ENCODE measurements around the gene USP17L21.
"Not testable (repeated sequence)": the region's sequence is repeated elsewhere in the genome, so short reads cannot be mapped to it uniquely, and the experiment has no call there.

The USP17L21 gene, protein sequence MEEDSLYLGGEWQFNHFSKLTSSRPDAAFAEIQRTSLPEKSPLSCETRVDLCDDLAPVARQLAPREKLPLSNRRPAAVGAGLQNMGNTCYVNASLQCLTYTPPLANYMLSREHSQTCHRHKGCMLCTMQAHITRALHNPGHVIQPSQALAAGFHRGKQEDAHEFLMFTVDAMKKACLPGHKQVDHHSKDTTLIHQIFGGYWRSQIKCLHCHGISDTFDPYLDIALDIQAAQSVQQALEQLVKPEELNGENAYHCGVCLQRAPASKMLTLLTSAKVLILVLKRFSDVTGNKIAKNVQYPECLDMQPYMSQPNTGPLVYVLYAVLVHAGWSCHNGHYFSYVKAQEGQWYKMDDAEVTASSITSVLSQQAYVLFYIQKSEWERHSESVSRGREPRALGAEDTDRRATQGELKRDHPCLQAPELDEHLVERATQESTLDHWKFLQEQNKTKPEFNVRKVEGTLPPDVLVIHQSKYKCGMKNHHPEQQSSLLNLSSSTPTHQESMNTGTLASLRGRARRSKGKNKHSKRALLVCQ

GRCh38 chr4:9262572-9262971 lies at the start of gene USP17L21:
TSS of gene USP17L21 (plus strand) at chr4:9262872. CDS start at chr4:9262872, 0 bp downstream.
- DNase-seq = not testable (repeated sequence)

DNA sequence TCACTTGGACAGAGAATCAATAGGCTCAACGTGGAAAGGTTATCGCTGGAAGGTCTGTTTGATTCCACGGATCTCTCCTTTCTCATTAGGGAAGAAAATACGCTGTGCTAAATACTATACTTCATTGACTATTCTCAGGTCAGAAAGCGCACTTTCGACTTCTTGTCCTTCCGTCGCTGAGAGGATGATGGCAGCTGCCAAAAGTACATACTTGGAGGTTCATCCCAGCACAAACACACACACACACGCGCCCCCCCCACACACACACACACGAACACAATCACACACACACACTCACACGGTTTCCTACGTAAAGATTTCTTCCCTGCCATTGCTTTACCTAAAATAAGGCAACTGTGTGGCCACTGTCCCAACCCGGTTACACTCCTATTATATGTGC lies 48.0 kb upstream of the USP17L21 start:
- DNase-seq = not testable (repeated sequence)

- DNase-seq = not testable (repeated sequence)
Observed at GRCh38 chr4:9215105-9215504, 47.6 kb upstream of the USP17L21 start, which contains the start of gene USP17L11. TSS of gene USP17L11 (plus strand) at chr4:9215405. CDS start at chr4:9215405, 0 bp downstream.

- DNase-seq = not testable (repeated sequence)
Observed at GRCh38 chr4:9219852-9220251, 42.8 kb upstream of the USP17L21 start, which contains the start of gene USP17L12. TSS of gene USP17L12 (plus strand) at chr4:9220152. CDS start at chr4:9220152, 0 bp downstream.

DNA sequence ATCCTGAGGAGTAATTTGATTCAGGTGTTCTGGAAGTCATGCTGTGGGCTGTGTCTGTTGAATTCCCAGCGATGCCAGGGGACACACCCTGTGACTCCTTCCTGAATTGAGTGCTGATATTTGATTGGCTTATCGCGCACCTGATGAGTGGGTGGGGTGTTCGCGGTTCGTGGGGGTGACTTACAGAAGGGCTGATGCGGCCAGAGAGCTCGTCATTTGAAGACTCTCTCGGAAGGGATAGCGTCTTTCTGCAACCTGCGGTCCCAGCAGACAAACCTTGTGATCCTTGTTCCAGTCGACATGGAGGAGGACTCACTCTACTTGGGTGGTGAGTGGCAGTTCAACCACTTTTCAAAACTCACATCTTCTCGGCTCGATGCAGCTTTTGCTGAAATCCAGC lies 38.1 kb upstream of the USP17L21 start, which contains the start of gene USP17L13:
Gene USP17L13 (plus strand): TSS at position 301 of the 400 bp plus-strand sequence. CDS start 0 bp downstream, at position 301.
- DNase-seq = not testable (repeated sequence)

DNA sequence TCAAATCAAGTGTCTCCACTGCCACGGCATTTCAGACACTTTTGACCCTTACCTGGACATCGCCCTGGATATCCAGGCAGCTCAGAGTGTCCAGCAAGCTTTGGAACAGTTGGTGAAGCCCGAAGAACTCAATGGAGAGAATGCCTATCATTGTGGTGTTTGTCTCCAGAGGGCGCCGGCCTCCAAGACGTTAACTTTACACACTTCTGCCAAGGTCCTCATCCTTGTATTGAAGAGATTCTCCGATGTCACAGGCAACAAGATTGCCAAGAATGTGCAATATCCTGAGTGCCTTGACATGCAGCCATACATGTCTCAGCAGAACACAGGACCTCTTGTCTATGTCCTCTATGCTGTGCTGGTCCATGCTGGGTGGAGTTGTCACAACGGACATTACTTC lies 32.4 kb upstream of the USP17L21 start:
- DNase-seq = not testable (repeated sequence)

GRCh38 chr4:9234085-9234484 lies 28.6 kb upstream of the USP17L21 start, which contains the start of gene USP17L15:
TSS of gene USP17L15 (plus strand) at chr4:9234385. CDS start at chr4:9234385, 0 bp downstream.
- DNase-seq = not testable (repeated sequence)

GRCh38 chr4:9238461-9238860 lies 24.2 kb upstream of the USP17L21 start:
- not testable (repeated sequence) for DNase-seq

GRCh38 chr4:9243579-9243978 lies 19.1 kb upstream of the USP17L21 start, which contains the start of gene USP17L17:
TSS of gene USP17L17 (plus strand) at chr4:9243879. CDS start at chr4:9243879, 0 bp downstream.
- not testable (repeated sequence) for DNase-seq

DNA sequence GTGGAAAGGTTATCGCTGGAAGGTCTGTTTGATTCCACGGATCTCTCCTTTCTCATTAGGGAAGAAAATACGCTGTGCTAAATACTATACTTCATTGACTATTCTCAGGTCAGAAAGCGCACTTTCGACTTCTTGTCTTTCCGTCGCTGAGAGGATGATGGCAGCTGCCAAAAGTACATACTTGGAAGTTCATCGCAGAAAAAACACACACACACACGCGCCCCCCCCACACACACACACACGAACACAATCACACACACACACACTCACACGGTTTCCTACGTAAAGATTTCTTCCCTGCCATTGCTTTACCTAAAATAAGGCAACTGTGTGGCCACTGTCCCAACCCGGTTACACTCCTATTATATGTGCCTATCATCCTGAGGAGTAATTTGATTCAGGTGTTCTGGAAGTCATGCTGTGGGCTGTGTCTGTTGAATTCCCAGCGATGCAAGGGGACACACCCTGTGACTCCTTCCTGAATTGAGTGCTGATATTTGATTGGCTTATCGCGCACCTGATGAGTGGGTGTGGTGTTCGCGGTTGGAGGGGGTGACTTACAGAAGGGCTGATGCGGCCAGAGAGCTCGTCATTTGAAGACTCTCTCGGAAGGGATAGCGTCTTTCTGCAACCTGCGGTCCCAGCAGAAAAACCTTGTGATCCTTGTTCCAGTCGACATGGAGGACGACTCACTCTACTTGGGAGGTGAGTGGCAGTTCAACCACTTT lies 14.6 kb upstream of the USP17L21 start, which contains the start of gene USP17L18:
Gene USP17L18 (plus strand): TSS at position 678 of the 728 bp plus-strand sequence. CDS start 0 bp downstream, at position 678.
- not testable (repeated sequence) for DNase-seq

GRCh38 chr4:9253078-9253477 lies 9.6 kb upstream of the USP17L21 start, which contains the start of gene USP17L19:
TSS of gene USP17L19 (plus strand) at chr4:9253378. CDS start at chr4:9253378, 0 bp downstream.
- not testable (repeated sequence) for DNase-seq

DNA sequence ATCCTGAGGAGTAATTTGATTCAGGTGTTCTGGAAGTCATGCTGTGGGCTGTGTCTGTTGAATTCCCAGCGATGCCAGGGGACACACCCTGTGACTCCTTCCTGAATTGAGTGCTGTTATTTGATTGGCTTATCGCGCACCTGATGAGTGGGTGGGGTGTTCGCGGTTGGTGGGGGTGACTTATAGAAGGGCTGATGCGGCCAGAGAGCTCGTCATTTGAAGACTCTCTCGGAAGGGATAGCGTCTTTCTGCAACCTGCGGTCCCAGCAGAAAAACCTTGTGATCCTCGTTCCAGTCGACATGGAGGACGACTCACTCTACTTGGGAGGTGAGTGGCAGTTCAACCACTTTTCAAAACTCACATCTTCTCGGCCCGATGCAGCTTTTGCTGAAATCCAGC lies 4.8 kb upstream of the USP17L21 start, which contains the start of gene USP17L20:
Gene USP17L20 (plus strand): TSS at position 301 of the 400 bp plus-strand sequence. CDS start 0 bp downstream, at position 301.
- DNase-seq = not testable (repeated sequence)

DNA sequence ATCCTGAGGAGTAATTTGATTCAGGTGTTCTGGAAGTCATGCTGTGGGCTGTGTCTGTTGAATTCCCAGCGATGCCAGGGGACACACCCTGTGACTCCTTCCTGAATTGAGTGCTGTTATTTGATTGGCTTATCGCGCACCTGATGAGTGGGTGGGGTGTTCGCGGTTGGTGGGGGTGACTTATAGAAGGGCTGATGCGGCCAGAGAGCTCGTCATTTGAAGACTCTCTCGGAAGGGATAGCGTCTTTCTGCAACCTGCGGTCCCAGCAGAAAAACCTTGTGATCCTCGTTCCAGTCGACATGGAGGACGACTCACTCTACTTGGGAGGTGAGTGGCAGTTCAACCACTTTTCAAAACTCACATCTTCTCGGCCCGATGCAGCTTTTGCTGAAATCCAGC lies 4.6 kb downstream of the USP17L21 start, which contains the start of gene USP17L22:
Gene USP17L22 (plus strand): TSS at position 301 of the 400 bp plus-strand sequence. CDS start 0 bp downstream, at position 301.
- not testable (repeated sequence) for DNase-seq

- DNase-seq = not testable (repeated sequence)
Observed at GRCh38 chr4:9271719-9272118, 9.0 kb downstream of the USP17L21 start.
